ENCODE data around the gene ILKAP.

The ILKAP gene, protein sequence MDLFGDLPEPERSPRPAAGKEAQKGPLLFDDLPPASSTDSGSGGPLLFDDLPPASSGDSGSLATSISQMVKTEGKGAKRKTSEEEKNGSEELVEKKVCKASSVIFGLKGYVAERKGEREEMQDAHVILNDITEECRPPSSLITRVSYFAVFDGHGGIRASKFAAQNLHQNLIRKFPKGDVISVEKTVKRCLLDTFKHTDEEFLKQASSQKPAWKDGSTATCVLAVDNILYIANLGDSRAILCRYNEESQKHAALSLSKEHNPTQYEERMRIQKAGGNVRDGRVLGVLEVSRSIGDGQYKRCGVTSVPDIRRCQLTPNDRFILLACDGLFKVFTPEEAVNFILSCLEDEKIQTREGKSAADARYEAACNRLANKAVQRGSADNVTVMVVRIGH

DNA sequence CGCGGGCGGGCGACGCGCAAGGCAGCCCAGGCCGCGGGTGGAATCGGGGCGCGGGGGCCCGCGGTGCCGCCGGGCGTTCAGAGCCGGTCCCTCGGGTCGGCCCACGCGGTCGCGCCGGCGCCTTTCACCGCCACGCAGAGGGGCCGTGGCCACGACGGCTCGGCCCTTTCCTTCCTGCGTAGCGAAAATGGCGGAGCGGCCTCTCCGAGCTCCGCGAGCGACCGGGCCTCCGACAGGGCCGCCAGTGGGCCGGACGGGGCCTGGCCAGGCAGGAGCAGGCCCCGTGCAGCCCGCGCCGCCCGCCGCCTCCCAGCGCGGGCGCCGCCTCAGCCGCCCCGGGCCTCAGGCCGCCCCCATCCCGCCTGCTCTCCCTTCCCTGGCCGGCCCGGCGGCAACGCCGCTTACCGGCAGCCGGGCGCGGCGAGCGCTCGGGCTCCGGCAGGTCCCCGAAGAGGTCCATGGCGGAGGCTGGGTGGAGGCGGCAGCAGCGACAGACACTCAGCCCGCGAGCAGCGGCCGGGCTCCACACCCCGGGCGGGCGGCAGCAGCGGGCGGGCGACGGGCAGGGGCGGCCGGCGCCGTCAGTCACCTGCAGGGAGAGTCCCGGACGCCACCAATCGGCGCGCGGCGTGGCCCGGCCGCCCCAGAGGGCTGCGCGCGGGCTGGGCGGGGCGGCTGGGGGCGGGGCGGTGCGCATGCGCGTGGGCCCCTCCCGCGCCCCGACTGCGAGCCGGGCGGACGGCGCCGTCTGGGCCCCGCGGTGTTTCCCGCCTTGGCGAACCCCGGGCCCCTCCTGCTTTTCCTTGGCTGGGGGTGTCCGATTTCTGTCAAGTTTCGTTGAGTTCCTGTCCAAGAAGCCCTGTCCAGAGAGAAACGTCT is at the start of gene ILKAP:
TSS of gene ILKAP (minus strand) at position 602 of the 879 bp plus-strand sequence. CDS start at position 460, 142 bp downstream.
- peak within 1 kb of the TSS; percentile 83 for H3K27ac ChIP-seq
- CTCF ChIA-PET: interaction anchor here (0.6 kb wide), 1 partner anchor 12 kb away, joined by 3 read pairs; no protein-coding TSS in a partner anchor
- POLR2A ChIA-PET (ENCODE audit: low non-redundant PET): no interaction called here
- TF ChIP-seq, protein P1, sequence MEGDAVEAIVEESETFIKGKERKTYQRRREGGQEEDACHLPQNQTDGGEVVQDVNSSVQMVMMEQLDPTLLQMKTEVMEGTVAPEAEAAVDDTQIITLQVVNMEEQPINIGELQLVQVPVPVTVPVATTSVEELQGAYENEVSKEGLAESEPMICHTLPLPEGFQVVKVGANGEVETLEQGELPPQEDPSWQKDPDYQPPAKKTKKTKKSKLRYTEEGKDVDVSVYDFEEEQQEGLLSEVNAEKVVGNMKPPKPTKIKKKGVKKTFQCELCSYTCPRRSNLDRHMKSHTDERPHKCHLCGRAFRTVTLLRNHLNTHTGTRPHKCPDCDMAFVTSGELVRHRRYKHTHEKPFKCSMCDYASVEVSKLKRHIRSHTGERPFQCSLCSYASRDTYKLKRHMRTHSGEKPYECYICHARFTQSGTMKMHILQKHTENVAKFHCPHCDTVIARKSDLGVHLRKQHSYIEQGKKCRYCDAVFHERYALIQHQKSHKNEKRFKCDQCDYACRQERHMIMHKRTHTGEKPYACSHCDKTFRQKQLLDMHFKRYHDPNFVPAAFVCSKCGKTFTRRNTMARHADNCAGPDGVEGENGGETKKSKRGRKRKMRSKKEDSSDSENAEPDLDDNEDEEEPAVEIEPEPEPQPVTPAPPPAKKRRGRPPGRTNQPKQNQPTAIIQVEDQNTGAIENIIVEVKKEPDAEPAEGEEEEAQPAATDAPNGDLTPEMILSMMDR (conservative IDR thresholded peaks at IDR 0.05; ENCODE audit: low read depth): no peak
- DNase-seq (ENCODE audit: low spot score): peak; percentile 99

DNA sequence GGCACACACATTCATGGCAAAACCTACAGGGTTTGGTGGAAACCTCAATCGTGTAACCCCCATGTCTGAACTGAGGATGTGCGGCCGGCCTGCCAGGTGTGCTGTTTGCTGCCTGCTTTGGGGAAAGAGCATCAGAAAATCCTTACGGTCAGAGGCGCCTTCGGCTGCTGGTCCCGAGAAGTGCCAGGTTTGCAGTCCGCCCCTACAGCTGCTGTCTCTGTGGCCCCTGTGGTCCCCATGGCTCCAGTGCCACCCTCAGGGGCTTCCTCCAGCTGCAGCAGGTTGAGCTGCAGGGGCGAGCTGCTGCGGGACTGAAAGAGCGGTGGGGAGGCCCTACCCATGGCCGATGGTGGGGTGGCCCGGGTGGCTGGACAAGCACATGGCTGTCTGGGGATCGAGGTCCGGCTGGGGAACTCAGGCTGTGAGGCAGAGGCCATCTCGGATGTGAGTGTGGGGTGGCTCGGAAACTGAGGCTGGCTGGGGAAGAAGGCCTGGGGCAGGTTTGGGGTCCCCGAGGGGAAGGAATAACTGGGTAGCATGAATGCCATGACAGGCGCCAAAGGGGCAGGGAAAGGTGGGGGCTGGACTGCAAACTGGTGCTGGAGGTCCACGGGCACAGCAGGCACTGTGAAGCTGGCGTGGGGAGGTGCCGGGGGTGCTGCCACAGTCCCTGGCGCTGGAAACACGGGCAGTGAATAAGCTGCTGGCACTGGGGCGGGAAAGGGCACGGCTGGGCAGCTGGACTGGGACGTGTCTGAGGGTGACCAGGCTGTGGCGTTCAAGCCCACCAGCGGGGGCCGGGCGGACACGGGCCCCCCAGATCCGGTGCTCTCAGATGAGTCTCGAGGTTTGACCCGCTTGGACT is 49.5 kb upstream of the ILKAP start:
- no peak for DNase-seq (ENCODE audit: low spot score)
- POLR2A ChIA-PET (ENCODE audit: low non-redundant PET): no interaction called here
- CTCF ChIA-PET: interaction anchor here (0.6 to 0.7 kb wide), 2 partner anchors 98 to 396 kb away, joined by 3 read pairs; no protein-coding TSS in a partner anchor
- TF ChIP-seq, protein P1 (conservative IDR thresholded peaks at IDR 0.05; ENCODE audit: low read depth): no peak
- H3K27ac ChIP-seq: no peak overlapping the region

DNA sequence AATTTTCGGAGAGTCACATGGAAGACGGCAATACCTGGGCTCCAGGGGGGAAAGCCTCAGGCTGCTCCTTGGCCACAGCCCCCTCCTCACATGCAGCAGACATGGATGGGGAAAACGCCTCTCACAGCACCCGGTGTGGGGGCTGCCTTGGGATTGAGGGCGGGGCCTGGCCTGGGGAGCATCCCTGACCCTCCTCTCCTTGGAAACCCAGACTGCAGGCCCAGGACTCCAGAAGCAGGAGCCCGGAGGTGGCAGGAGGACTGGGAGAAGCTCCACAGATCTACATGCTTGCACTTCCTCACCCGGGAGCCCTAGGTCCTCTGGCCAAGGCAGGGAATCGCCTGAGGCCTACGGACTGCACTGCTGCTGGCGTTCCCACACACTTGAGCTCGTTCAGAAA is 48.5 kb upstream of the ILKAP start:
- CTCF ChIA-PET: no interaction called here
- POLR2A ChIA-PET (ENCODE audit: low non-redundant PET): no interaction called here
- TF ChIP-seq, protein P1 (conservative IDR thresholded peaks at IDR 0.05; ENCODE audit: low read depth): no peak
- no peak for DNase-seq (ENCODE audit: low spot score)
- H3K27ac ChIP-seq: no peak overlapping the region

DNA sequence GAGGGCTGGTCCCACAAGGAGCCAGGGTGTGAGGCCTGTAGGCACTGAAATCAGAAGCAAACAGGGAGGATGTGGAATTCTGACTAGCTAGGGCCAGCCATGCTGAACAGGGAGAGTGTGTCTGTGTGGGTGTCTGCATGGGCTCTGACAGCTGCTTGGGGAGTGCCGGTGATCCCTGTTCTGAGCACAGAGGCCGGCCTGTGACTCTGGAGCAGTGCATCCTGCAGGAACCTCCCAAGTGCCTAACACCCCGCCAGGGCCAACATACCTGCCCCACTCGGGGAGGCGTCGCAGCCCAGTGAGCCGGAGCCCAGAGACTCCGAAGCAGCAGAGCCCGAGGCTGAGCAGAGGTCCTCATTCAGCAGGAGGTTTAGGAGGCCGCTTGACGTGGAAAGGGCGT is 47.8 kb upstream of the ILKAP start:
- ChIA-PET POLR2A (ENCODE audit: low non-redundant PET) (no interaction called here), CTCF (no interaction called here)
- no peak overlapping the region for H3K27ac ChIP-seq
- TF ChIP-seq, protein P1 (conservative IDR thresholded peaks at IDR 0.05; ENCODE audit: low read depth): no peak
- DNase-seq (ENCODE audit: low spot score): no peak

DNA sequence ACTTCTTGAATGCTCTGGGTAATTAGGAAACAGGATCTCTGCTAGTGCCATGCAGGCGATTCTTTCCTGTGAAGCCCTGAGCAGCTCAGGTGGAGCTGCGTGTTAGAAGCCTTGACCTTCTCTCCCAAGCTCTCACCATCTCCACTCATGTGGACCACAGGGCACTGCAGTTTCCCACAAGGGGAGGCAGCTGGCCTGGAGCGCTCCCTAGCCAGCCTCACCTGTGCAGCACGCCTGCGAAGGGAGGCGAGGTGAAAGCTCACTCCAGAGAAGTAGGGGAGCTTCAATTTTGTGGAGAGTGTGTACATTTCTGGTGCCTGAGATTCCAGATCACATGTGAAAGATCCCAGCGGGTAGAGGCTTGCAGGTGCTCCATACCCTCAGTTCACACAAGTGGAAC is 47.4 kb upstream of the ILKAP start:
- POLR2A ChIA-PET (ENCODE audit: low non-redundant PET): no interaction called here
- CTCF ChIA-PET: no interaction called here
- TF ChIP-seq, protein P1 (conservative IDR thresholded peaks at IDR 0.05; ENCODE audit: low read depth): no peak
- no peak overlapping the region for H3K27ac ChIP-seq
- no peak for DNase-seq (ENCODE audit: low spot score)

Data from RWPE1 (cell line).